HT-29 (cell line): ENCODE data around the gene ADPRM. TPM values are rescaled to one million over a fixed set of nuclear protein-coding genes. Genes with fewer than 3 reads are reported as not detected.
"Not testable (repeated sequence)": the region's sequence is repeated elsewhere in the genome, so short reads cannot be mapped to it uniquely, and the experiment has no call there.

Experiments used
- DNase-seq: peaks from one replicate; pipeline ENCODE4 v3.0.0-alpha.2; 2015; ENCODE audit warnings: low spot score
- total RNA-seq: library from RNA; depleted of rRNA; stranded (reverse); fragments of >200 nt; shearing (Covaris generic); gene quantifications from 2 replicates; pipeline ENCODE4 v1.2.3, GENCODE V29; 2014

ADPRM gene
- total RNA-seq, 1 experiment from 2014 or later: 2.7 TPM

GRCh38 chr17:10698096-10698818, 863 bp downstream of the ADPRM start:
- DNase-seq: peak; percentile 16

- DNase-seq: no peak
Observed at GRCh38 chr17:10699856-10700255, 2.5 kb downstream of the ADPRM start.

- no peak for DNase-seq
Observed at GRCh38 chr17:10702574-10702973, 5.2 kb downstream of the ADPRM start.

- no peak for DNase-seq
Observed at GRCh38 chr17:10705727-10706126, 8.3 kb downstream of the ADPRM start.

GRCh38 chr17:10713318-10713717, 15.9 kb downstream of the ADPRM start:
- DNase-seq: no peak

GRCh38 chr17:10716218-10716617, 18.8 kb downstream of the ADPRM start:
- DNase-seq: no peak

- no peak for DNase-seq
Observed at GRCh38 chr17:10718547-10718946, 21.2 kb downstream of the ADPRM start.

- DNase-seq: peak; percentile 31
Observed at GRCh38 chr17:10724546-10725195, 27.3 kb downstream of the ADPRM start.

- DNase-seq: no peak
Observed at GRCh38 chr17:10725262-10725661, 27.9 kb downstream of the ADPRM start.

- DNase-seq: no peak
Observed at GRCh38 chr17:10726196-10726595, 28.8 kb downstream of the ADPRM start.

- DNase-seq: no peak
Observed at GRCh38 chr17:10727192-10727591, 29.8 kb downstream of the ADPRM start.

GRCh38 chr17:10728331-10728892, 31.0 kb downstream of the ADPRM start:
- no peak for DNase-seq

GRCh38 chr17:10729334-10730193, 32.2 kb downstream of the ADPRM start, which contains the start of gene TMEM220:
Gene TMEM220 (minus strand): TSS chr17:10730023. CDS start chr17:10729851, 172 bp downstream.
- no peak for DNase-seq

GRCh38 chr17:10730247-10730646, 32.9 kb downstream of the ADPRM start:
- not testable (repeated sequence) for DNase-seq

GRCh38 chr17:10731408-10731879, 34.0 kb downstream of the ADPRM start:
- no peak for DNase-seq

GRCh38 chr17:10732121-10732520, 34.7 kb downstream of the ADPRM start:
- not testable (repeated sequence) for DNase-seq

GRCh38 chr17:10733666-10734065, 36.3 kb downstream of the ADPRM start:
- DNase-seq: no peak

- DNase-seq: no peak
Observed at GRCh38 chr17:10735251-10735650, 37.9 kb downstream of the ADPRM start.

GRCh38 chr17:10735821-10736220, 38.4 kb downstream of the ADPRM start:
- no peak for DNase-seq

GRCh38 chr17:10737168-10737622, 39.8 kb downstream of the ADPRM start:
- peak; percentile 90 for DNase-seq

- DNase-seq: no peak
Observed at GRCh38 chr17:10737736-10738135, 40.3 kb downstream of the ADPRM start.
